ENCODE measurements around the gene BTRC.
"Not testable (repeated sequence)": the region's sequence is repeated elsewhere in the genome, so short reads cannot be mapped to it uniquely, and the experiment has no call there.

BTRC gene

GRCh38 chr10:101388676-101389276 is 34.8 kb downstream of the BTRC start:
- no peak for DNase-seq

- DNase-seq: not testable (repeated sequence)
These were observed 35.6 kb downstream of the BTRC start for GRCh38 chr10:101389532-101389931.

- DNase-seq: no peak
These were observed 36.1 kb downstream of the BTRC start for GRCh38 chr10:101389986-101390531.

GRCh38 chr10:101393378-101393777 is 39.4 kb downstream of the BTRC start:
- no peak for DNase-seq

- peak; percentile 25 for DNase-seq
These were observed 40.7 kb downstream of the BTRC start for GRCh38 chr10:101394524-101395133.

DNA sequence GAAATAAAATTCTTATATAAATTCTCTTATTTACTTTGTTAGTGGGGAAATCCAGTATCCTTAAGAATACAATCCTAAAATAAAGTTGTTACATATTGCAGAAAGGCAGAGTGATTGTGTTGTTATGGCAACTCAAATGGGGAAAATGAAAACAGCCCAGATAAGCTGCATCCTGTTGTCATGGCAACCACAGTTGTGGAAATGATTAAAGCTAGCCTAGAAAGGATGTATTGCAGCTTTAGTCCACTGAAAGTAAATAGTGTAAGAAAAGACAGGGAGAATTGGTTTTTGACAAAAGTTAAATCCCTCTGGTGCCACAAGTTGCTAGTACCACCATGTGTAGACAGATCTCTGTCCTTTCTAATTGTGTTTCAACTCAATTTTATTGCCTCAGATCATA is 43.2 kb downstream of the BTRC start:
- DNase-seq: peak; percentile 85

DNA sequence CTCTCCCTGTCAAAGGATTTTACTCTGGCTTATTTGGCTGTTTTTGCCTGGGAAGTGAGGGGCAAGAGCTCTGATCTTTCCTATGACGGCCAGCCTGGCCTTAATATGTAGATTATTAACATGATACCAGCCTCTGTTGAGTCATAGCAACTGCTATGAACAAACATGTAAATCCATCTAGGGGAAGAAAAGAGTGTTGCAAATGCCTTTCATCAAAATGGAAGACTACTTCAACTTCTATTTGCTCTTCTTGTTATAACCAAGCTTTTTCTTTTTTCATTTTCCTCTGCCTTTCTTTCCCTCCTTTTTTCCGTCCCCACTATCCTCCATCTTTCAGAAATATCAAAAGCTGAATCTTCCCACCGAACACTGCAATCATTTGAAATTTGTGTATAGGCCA is 46.6 kb downstream of the BTRC start:
- DNase-seq: no peak

DNA sequence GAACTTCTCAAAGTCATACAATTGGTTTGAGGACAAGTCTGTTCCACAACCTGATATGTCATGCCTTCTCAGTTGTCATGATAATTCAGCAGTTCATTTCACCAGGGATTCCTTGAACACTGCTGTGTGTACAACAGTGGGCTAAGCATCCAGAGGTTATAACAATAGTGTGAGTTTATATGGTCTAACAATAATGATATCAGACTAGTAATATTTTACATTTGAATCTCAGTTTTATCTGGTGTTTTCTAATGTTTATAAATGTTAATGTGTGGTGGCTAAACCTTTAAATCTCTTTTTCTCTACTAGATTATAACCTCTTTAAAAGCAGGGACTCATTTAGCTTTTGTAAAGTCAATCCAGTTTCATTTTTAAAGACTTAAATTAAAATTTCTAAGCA is 48.7 kb downstream of the BTRC start:
- no peak for DNase-seq

DNA sequence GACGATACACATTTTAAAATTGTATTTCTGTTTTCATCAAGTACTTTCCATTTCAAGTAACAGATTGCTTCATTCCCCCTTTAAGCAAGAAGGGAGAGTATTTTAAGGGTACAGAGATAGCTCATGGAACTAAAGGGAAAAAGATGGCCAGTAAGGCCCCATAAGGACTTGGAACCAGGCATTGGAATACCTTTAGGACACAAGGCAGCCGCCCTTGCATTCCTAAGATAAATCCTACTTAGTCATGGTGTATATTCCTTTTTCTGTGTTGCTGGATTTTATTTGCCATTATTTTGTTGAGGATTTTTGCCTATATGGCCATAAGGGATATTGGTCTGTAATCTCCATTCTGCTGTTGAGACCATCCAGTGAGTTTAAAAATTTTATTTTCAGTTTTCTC is 49.2 kb downstream of the BTRC start:
- DNase-seq: no peak

GRCh38 chr10:101405001-101405400 is 51.0 kb downstream of the BTRC start:
- no peak for DNase-seq

DNA sequence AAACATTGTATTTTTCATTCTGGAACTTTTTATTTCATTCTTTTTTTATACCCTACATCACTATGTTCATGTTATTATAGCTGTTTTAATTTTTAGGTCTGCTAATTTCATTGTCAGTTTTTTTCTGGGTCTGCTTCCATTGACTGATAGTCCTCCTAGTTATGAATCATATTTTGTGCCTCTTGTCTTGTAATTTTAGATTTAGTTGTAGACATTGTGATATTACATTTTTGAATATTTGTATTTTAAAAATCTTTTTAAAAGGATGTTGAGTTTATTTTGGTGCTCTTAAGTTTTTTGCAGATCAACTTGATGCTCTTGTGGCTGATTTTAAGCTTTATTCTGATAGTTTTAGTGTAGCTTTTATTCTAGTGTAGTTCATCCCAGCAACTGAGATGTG is 57.6 kb downstream of the BTRC start:
- no peak for DNase-seq

- peak; percentile 12 for DNase-seq
These were observed 60.1 kb downstream of the BTRC start for GRCh38 chr10:101414034-101414433.

DNA sequence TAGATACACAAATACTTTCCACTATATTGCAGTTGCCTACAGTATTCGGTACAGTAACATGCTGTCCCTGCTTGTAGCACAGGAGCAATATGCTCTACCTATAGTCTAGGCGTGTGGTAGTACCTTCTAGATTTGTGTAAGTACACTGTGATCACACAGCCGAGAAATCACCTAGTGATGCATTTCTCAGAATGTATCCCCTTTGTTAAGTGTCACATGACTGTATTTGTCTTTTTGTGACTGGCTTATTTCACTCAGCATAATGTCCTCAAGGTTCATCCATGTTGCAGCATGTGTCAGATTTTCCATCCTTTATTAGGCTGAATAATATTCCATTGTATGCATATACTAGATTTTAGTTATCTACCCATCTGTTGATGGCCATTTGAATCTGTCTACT is 61.9 kb downstream of the BTRC start:
- no peak for DNase-seq

- not testable (repeated sequence) for DNase-seq
These were observed 68.0 kb downstream of the BTRC start for GRCh38 chr10:101421967-101422366.

GRCh38 chr10:101425535-101425934 is 71.6 kb downstream of the BTRC start:
- no peak for DNase-seq

- DNase-seq: no peak
These were observed 74.1 kb downstream of the BTRC start for GRCh38 chr10:101428036-101428435.

- no peak for DNase-seq
These were observed 75.5 kb downstream of the BTRC start for GRCh38 chr10:101429423-101429822.

GRCh38 chr10:101436302-101436701 is 82.3 kb downstream of the BTRC start:
- no peak for DNase-seq

GRCh38 chr10:101438881-101439391 is 85.0 kb downstream of the BTRC start:
- DNase-seq: no peak

DNA sequence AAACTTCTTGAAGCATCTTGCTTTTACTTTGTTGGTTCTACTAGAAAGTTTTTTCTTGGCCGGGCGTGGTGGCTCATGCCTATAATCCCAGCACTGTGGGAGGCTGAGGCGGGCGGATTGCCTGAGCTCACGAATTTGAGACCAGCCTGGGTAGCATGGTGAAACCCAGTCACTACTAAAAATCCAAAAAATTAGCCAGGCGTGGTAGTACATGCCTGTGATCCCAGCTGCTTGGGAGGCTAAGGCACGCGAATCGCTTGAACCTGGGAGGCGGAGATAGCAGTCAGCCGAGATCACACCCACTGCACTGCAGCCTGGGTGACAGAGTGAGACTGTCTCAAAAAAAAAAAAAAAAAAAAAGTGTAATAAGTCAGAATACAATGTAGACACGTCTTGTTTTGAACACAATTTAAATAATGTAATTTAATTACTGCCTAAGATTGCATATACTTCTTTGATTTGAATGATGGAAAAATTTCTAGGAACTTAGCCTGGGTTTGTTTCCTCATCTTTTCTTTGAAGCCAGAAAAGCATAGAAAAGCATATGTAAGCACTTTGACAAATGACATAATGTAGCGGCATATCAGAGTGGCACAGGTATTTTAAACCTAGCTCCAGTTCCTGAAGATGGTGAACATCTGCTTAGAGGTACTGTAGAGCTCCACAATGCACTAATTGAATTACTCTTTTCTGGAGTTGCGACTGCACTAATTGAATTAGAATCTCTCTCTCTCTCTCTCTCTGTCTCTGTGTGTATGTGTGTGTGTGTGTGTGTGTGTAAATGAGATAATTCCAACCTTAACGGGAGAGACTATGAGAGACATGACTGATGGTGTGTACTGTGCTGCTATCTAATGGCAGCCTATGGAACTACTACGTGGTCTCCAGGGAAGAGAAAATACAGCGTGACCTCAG is 87.8 kb downstream of the BTRC start:
- peak; percentile 88 for DNase-seq

DNA sequence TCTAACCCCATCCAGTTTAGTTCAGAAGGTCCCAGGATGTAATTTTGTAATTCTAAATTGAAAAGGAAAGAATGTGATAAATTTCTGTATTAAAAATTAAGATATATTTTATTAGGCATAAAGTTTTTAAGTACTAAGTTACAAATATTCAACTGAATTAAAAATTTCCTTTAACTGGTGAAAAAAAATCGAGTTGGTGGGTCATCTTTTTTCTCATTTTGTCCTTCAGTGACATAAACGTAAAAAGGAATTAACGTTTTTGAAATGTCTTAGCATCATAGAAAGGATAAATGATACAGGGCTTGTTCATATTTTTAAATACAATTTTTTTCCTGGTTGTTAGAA is 88.5 kb downstream of the BTRC start:
- no peak for DNase-seq

DNA sequence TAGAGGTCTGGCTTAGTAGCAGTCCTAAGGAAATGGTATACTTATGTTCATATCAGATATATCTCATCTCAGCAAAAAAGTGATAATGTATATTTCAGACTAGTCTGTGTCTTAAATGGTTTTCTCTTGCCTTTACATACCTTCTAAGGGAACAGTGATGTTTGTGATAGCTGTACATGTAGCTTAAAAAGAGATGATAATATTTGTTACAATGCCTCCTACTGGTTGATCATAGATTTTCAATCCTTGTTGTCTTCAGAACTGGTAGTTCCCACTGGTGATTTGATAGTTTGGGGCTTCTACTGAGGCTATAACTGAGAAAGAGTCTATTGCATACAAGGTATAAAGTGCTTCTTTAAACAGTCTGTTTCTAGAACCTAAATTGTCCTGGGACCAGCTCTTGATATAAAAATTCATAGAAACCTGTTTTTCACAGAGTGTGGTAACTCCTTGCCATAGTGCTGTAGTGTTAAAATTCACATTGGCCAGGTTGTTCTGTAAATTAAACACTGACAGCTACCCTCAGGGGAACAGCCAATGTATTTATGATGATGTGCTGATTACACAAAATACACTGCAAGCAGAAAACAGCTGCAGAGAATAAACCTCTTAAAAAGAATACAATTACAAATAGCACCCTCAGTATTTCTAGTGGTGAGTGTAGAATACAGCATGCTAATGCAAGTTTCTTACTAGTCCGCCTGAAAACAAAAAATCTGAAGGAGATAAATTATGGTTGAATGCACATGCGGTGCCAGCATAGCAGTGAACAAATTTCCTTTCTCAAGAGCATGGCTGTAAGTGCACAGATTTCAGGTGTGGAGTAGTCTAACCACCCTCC is 90.3 kb downstream of the BTRC start:
- DNase-seq: peak; percentile 24

GRCh38 chr10:101446071-101446470 is 92.1 kb downstream of the BTRC start:
- DNase-seq: no peak

Data from eye (tissue), 1 donor.